Pancreas (tissue), 10 donors: ENCODE measurements around the gene ITIH1. TPM values are rescaled to one million over a fixed set of nuclear protein-coding genes. Genes with fewer than 3 reads are reported as not detected.

Source experiments
- ATAC-seq, 4 donors: fragments of 200-7000 bp; cut with Tn5 transposase; one replicate each; pipeline versions ENCODE4 v1.8.0 to v1.9.1; 2020; ENCODE audit warnings: mild to moderate bottlenecking in 4 of 4, moderate library complexity in 4 of 4
- DNase-seq, 6 donors: peaks; one replicate each; pipeline ENCODE4 v3.0.0-alpha.2; 2020
- FAIRE-seq: peaks from 2 replicates; lab custom pipeline; 2012; peaks lifted over from hg19 to GRCh38; lab: Jason Lieb, UNC
- H3K27ac ChIP-seq, 4 donors: fragments of 200-600 bp; sonication (generic); 1 replicate in 3 of 4; 2 replicates in 1 of 4; pipeline versions ENCODE4 v1.5.0 to v1.8.0; 2020
- H3K27me3 ChIP-seq, 4 donors: fragments of 200-600 bp; one replicate each; pipeline ENCODE4 v1.8.0; 2021
- H3K36me3 ChIP-seq, 3 donors: fragments of 200-600 bp; sonication (generic) in 1 of 3; one replicate each; pipeline versions ENCODE4 v1.5.0 to v1.8.0; 2020 to 2021
- H3K4me1 ChIP-seq, 3 donors: fragments of 200-600 bp; one replicate each; pipeline ENCODE4 v1.8.0; 2021
- H3K4me3 ChIP-seq, 4 donors: fragments of 200-600 bp; sonication (generic) in 2 of 4; one replicate each; pipeline versions ENCODE4 v1.5.0 to v1.8.0; 2020 to 2021
- H3K9me3 ChIP-seq, 4 donors: fragments of 200-600 bp; one replicate each; pipeline ENCODE4 v1.8.0; 2021
- CTCF ChIP-seq, 4 donors: fragments of 200-600 bp; sonication (generic) in 3 of 4; IDR thresholded peaks; one replicate each; pipeline versions ENCODE4 v1.5.0 to v1.8.0; 2021; ENCODE audit warnings: antibody characterized with exemption in 4 of 4
- WGBS, 2 donors: extraction: QIAGEN DNeasy Blood & Tissue Kit; methylation state at CpG; one replicate each; pipeline ENCODE4 v1.1.7; 2013; 5-methylcytosine and 5-hydroxymethylcytosine counted together
- intact Hi-C, 3 donors: fragments of 100-400 bp; cut with DNase I; formaldehyde crosslinking; loops; one replicate each; pipeline versions ENCODE4 v1.11.1 to v1.14.2; 2022
- polyA plus RNA-seq, 2 donors: library from polyadenylated mRNA; stranded (reverse); fragments of 200-250 nt; gene quantifications; one replicate each; pipeline ENCODE4 v1.2.3, GENCODE V29; 2013
- total RNA-seq, 6 donors: library from RNA; stranded (reverse); fragmentation: NEBNext Ultra II Directional in 4 of 6; extraction: Animal tissue kit (Norgen Biotek cat#: 25700) in 4 of 6; gene quantifications; one replicate each; pipeline versions ENCODE4 v1.2.1 to v1.2.4, GENCODE V29; 2021 to 2023
- donor health status: healthy with polysubstance abuse.
- donor health status: DM: no; HTN: no; CAD: no; lungs with moderate emphysema.
- donor health status: DM: no; HTN: no; CAD: no.
- donor health status: control.
- donor health status: control.
- donor health status: Bipolar disorder and iron deficiency.
- donor health status: DM: yes; HTN: yes; CAD: no.
- donor health status: DM: no; HTN: no; CAD: no.
- donor health status: DM: no; HTN: no; CAD: no.
- donor health status: DM: yes; HTN: yes; CAD: no.

ITIH1 gene
- total and polyA plus RNA-seq, 8 donors: 0.32 to 1.9 (median 0.51) TPM; not detected in 1

GRCh38 chr3:52801839-52802238 is 24.4 kb downstream of the ITIH1 start:
- TF ChIP-seq CTCF (IDR thresholded peaks at IDR 0.05): no peak
- H3K4me3 ChIP-seq: no peak overlapping the region
- intact Hi-C loops: no loop called here
- FAIRE-seq (no peak), DNase-seq (no peak), ATAC-seq (no peak)
- no peaks in the 10 kb centered on the region for H3K36me3 ChIP-seq
- no peak overlapping the region for H3K27ac ChIP-seq
- 50 to 58% methylated on average over 5 of the region's 5 CpGs for WGBS, 2 donors
- H3K27me3 ChIP-seq: no peaks in the 10 kb centered on the region
- no peaks in the 10 kb centered on the region for H3K9me3 ChIP-seq
- no peaks in the 10 kb centered on the region for H3K4me1 ChIP-seq

- no peaks in the 10 kb centered on the region for H3K27me3 ChIP-seq
- no peaks in the 10 kb centered on the region for H3K4me1 ChIP-seq
- H3K36me3 ChIP-seq: no peaks in the 10 kb centered on the region
- ATAC-seq: no peak
- FAIRE-seq: no peak
- TF ChIP-seq CTCF (IDR thresholded peaks at IDR 0.05): no peak
- DNase-seq: no peak
- no peak overlapping the region for H3K27ac ChIP-seq
- no peaks in the 10 kb centered on the region for H3K9me3 ChIP-seq
- H3K4me3 ChIP-seq: no peak overlapping the region
- intact Hi-C loops: no loop called here
- 74 to 80% methylated on average over 19 of the region's 19 CpGs for WGBS, 2 donors
Observed at GRCh38 chr3:52805270-52806039, 28.1 kb downstream of the ITIH1 start.

DNA sequence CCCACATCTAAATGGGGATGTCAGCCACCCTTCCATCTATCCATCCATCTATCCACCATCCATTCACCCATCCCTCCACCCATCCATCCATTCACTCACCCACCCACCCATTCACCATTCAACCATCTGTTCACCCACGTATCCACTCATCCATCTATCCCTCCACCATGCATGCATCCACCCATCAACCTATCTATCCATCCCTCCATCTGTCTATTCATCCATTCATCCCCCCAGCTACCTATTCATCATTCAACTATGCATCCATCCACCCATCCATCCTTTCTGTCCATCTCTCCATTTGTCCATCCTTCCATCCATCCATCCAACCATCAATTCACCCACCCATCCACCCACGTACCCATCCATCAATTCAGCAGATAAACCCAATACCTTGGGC is 31.8 kb downstream of the ITIH1 start:
- ATAC-seq: no peak
- Histone ChIP-seq H3K27ac (no peak overlapping the region), H3K27me3 (no peaks in the 10 kb centered on the region), H3K36me3 (no peaks in the 10 kb centered on the region), H3K9me3 (no peaks in the 10 kb centered on the region), H3K4me3 (no peak overlapping the region), H3K4me1 (no peaks in the 10 kb centered on the region)
- TF ChIP-seq CTCF (IDR thresholded peaks at IDR 0.05): no peak
- 64 to 69% methylated on average over 2 of the region's 2 CpGs for WGBS, 2 donors
- no peak for DNase-seq
- intact Hi-C loops: no loop called here
- no peak for FAIRE-seq

GRCh38 chr3:52809662-52810377 is 32.4 kb downstream of the ITIH1 start:
- Histone ChIP-seq H3K4me3 (no peak overlapping the region), H3K27ac (no peak overlapping the region), H3K4me1 (no peaks in the 10 kb centered on the region), H3K36me3 (no peaks in the 10 kb centered on the region), H3K27me3 (no peaks in the 10 kb centered on the region), H3K9me3 (no peaks in the 10 kb centered on the region)
- ATAC-seq: no peak
- intact Hi-C loops: no loop called here
- DNase-seq: no peak
- no peak for FAIRE-seq
- no peak for TF ChIP-seq CTCF (IDR thresholded peaks at IDR 0.05)
- 66 to 67% methylated on average over 7 of the region's 7 CpGs for WGBS, 2 donors

GRCh38 chr3:52810923-52811322 is 33.5 kb downstream of the ITIH1 start:
- no peak overlapping the region for H3K4me3 ChIP-seq
- DNase-seq (no peak), FAIRE-seq (no peak), ATAC-seq (peak in 1 of 4 donors; percentile 14)
- H3K27me3 ChIP-seq: no peaks in the 10 kb centered on the region
- no peaks in the 10 kb centered on the region for H3K4me1 ChIP-seq
- H3K9me3 ChIP-seq: no peaks in the 10 kb centered on the region
- TF ChIP-seq CTCF (IDR thresholded peaks at IDR 0.05): no peak
- WGBS, 2 donors: 77 to 82% methylated on average over 11 of the region's 11 CpGs
- H3K36me3 ChIP-seq: no peaks in the 10 kb centered on the region
- H3K27ac ChIP-seq: no peak overlapping the region
- intact Hi-C loops: no loop called here
